ENCODE measurements around the gene ZBTB43.
A peak's percentile ranks its signal among the peaks of the same experiment; 100 is the strongest.

ZBTB43 gene

DNA sequence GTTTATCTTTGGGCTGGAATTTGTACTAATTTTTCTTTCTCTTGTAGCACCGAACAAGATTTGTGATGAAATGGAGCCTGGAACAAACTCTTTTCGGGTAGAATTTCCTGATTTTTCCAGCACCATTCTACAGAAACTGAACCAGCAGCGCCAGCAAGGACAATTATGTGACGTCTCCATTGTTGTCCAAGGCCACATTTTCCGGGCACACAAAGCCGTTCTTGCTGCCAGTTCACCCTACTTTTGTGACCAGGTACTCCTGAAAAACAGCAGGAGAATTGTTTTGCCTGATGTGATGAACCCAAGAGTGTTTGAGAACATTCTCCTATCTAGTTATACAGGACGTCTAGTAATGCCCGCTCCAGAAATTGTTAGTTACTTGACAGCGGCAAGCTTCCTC, 27.6 kb downstream of the ZBTB43 start:
- no peak for DNase-seq

DNA sequence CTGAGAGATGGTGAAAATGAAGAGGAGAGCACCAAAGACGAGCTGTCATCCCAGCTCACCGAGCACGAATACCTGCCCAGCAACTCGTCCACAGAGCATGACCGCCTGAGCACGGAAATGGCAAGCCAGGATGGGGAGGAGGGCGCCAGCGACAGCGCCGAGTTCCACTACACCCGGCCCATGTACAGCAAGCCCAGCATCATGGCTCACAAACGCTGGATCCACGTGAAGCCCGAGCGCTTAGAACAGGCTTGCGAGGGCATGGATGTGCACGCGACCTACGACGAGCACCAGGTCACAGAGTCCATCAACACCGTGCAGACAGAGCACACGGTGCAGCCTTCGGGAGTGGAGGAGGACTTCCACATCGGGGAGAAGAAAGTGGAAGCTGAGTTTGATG, 28.2 kb downstream of the ZBTB43 start:
- no peak for DNase-seq

DNA sequence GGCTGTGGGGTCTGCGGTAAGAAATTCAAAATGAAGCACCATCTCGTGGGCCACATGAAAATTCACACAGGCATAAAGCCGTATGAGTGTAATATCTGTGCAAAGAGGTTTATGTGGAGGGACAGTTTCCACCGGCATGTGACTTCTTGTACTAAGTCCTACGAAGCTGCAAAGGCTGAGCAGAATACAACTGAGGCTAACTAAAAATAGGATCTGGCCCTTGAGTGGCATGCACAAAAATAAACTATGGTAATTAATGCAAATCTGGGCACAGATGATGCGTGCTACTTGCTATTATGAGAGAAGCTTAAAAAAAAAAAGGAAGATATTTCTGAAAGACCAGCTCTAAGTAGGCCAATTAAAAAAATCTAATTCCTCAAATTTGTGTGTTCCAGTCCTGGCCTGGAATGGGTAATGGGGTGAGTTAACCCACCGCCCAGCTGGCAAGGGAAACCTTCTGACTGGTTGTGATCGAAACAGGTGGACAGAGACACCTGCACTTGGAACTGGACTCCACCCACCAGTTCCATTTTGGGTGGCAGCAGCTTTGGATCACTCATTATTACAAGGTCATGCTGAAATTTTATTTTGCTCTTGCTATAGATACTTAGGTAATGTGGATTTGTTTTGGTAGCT, 29.0 kb downstream of the ZBTB43 start:
- no peak for DNase-seq

DNA sequence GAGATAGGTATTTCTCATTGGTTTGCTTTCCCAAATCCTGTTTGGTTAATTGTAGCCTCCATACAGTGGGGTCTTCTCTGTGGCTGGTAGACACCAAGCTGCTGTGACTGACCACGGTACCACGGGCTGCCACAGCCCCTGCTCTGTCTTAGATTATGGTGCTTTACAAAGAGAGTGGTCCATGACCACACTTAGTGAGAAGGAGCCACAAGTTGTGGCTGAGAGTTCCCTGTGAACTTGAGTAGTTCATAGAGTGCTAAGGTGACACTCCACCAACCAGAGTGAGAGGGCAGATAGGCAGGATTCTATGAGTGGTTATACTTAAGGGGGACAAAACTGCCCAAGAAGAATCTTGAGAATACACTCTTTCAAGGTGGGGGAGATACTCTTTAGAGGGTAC, 29.8 kb downstream of the ZBTB43 start:
- no peak for DNase-seq

DNA sequence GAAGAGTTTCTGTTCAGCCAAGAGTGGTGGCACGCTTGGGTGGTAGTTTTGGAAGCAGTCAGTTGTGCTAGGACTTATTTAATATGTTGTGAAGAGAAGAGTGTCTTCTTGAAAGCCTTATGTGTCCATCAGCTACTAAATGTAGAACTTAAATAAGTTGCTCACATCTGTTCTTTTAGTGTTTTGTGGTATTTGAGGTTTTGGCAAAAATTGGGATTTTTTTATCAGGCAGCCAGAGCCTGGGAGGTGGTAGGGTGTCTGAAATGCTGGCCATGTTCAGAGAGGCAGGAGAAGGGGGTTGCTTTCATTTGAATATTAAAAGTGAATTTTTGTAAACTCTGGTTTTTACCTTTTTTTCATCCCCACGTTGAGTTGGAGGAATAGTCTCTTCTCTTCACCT, 31.4 kb downstream of the ZBTB43 start:
- no peak for DNase-seq

DNA sequence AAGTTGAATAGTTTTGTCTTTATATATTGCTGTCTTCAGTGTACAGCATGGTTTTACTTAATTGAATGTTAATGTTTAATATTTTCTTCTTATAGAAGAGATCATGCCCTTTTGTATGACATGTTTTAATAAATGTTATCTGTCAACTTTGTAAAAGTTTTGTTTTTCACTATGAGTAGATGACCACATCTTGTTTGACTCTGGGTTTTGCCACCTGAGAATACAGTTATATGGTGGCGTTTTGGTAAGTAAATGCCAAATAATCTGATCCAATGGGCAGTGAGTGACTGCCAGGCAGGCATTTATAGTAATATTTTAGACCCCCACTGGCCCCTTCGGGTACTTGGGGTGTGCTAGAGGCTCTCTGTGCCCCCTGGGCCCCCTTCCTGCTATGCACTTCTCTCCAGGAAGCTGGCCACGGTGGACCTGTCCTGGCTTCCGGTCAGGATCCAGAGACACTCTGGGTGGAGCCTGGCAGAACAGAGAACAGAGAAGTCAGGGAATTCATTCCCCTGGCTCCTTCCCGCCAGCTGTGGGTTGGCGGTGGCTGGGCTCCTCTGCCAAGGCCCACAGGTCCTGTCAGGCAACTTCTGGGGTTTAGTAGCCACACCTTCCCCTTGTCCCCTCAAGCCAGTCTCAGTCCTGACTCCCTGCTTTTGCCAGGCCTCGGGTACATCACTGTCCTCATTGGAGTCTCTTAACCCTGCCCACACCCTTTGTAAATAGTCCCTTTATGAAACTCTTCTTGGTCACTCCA, 33.4 kb downstream of the ZBTB43 start:
- DNase-seq = no peak

DNA sequence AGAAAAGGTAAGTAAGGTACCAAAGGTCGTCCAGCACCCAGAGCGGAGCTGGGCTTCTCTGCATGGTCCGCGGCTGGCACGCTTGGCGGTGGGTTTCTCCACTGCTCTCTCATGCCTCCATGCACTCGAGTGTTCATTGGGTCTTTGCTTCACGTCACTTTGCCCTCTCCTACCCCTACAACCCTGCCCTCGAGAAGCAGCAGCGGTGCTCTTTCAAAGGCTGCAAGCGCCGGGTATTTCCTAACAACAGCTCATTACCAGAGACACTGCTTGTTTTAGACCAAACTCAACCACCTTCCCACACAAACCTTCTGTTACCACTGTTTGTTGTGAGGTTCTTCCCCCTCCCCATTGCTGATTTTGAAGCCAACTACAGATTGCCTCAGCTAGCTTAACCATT, 34.1 kb downstream of the ZBTB43 start:
- no peak for DNase-seq

DNA sequence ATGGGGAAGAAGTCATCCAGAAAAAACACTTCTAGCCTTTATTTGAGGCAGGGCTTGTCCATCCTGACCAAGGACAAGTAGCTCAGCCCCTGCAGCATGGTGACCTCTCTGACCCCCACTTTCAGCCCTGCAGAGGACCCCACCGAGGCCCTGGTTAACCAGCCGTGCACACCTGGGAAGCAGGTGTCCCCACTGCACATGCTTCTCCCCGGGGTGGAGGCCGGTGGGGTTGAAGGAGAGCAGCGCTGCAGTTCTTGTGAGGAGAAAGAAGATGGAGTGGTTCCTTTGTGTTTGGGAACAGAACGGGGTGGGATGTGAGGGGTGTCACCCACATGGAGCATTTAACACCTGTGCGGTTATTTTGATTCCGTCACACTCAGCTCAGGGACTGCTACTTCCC, 34.5 kb downstream of the ZBTB43 start:
- no peak for DNase-seq

DNA sequence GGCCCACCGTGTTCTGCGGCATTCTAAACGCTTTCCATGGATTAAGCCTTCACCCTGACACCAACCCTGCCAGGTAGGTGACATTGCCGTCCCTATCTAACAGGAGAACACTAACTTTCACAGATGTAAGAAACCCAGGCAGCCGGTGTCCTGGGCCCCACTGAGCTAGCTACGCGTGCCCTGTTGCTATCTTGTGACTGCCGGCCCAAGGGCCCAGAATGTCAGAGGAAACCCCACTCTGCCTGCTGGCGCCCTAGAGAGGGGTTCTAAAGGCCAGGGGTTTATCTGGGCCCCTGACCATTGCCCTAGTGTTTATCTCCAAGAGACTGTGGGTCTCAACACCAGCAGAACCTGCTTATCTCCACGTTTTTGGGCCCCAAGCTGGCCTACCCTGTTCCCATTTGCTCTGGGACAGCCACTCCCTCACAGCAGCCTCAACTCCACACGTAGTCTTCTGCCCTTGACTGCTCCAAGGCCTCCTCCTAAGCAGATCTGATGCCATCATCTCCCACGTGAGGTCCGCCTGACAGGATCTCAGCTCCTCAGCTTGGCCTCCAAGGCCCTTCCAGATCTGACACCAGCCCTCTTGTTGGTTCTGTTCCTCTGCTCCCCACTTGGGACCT, 37.5 kb downstream of the ZBTB43 start:
- DNase-seq = no peak

DNA sequence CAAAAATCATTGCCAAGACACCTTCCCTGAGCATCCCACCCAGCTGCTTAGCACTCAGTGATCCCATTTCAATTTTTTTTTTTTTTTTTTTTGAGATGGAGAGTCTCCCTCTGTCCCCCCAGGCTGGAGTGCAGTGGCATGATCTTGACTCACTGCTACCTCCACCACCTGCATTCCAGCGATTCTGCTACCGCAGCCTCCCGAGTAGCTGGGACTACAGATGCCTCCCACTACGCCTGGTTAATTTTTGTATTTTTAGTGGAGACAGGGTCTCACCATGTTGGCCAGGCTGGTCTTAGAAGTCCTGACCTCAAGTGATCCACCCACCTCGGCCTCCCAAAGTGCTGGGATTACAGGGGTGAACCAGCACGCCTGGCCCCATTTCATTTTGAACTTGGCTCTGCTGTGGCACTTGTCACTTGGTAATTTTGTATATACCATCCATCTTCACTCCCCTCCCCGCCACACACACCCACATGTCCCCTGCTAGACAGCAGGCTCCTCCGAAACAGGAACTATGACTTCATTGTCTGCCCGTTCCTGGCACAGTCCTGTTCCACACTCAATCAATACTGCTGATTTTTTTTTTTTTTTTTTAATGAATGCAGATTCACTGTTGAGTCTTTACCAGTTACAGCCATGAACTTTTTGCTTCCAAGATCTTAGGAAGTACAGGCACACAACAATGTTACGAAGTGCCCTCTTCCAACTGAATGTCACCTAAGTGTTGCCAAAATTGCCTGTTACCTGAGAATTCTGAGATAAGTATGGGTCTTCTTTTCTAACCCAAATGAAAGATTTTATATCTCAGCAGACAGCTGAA, 38.3 kb downstream of the ZBTB43 start:
- no peak for DNase-seq

DNA sequence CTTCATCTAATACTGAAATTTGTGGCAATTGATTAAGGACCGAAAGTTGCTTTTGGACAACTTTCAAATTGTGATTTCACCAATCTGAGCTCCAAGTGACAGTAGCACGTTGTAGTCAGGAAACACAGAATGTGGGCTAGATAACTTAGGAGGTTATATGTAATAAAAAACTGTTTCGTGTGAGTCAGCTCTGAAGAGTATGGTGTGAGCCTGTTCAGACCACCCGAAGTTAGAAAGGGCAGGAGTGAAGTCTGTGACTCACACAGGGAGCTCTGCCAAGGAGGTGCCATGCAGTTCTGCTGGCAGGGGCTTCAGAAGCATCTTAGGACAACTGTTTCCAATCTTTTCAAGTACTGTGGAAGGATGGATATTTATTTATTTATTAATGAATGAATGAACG, 39.2 kb downstream of the ZBTB43 start:
- no peak for DNase-seq

DNA sequence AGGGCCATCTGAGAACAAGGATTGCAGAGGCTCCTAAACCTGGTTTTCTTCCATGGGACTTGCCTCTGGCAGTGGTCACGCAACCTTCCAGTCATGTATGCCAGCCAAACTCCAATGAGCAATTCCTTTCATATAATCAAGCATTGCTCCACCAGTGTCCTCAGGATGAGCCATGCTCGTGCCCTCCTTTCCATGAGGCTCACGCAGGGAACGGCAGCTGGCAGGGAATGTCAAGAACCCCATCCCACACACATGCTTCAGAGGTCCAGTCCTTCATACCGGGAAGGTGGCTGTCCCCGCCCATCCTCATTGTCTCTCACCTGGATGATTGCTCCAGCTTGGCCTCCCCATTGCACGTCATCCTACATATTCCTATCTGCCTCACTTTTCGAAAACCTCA, 42.2 kb downstream of the ZBTB43 start:
- no peak for DNase-seq

DNA sequence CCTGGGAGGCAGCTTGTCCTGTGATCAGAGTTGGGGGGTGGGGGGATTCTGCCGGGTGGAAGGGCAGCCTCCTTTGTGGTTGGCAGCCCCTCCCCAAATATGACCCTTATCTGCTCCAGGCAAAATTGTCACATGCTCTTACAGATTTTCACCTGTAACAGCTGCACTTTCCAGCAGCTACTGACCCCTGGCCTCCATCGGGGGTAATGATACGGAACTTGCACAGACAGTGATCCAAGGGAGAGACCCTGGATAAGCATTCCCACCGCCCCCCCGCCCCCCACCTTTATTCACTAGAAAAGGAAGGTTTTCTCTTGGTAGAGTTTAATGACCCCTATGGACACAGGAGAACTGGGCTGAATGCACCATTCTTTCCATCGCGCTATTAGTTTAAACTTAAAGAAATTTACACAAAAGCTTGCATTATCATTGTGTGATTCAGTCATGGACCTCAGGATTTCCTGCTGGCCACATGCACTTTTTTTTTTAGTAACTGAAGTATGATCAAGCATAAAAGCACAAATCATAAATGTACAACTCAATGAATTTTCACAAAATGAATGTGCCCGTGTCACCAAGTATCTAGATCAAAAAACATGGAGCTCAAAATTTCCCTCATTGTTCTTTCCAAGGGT, 44.9 kb downstream of the ZBTB43 start:
- DNase-seq = no peak

DNA sequence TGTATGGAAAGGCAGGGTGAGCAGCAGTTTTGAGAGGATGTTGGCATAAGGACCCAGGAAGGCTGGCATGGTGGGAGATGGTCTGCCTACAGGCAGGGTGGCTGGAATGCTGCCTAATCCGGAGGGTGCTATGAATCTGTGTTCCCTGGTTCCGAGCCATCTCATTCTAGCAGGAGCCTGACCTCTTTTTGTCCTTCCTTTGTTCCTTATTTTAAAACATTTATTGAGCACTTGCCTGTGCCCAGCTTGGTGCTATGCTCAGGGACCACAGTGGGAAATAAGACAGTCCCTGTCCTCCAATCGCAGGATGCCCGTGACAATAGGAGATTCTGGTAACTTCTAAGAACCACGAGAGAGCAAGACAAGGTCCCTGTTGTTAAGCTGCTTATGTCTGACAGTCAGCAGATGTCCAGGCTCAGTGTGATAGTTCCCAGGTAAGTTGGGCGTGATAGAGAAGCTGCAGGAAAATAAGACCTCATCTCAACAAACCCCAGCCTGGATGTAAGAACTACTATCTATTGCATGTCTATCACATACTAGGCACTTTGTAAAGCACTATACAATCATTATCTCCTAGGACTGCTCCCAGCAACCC, 46.5 kb downstream of the ZBTB43 start:
- DNase-seq = no peak

DNA sequence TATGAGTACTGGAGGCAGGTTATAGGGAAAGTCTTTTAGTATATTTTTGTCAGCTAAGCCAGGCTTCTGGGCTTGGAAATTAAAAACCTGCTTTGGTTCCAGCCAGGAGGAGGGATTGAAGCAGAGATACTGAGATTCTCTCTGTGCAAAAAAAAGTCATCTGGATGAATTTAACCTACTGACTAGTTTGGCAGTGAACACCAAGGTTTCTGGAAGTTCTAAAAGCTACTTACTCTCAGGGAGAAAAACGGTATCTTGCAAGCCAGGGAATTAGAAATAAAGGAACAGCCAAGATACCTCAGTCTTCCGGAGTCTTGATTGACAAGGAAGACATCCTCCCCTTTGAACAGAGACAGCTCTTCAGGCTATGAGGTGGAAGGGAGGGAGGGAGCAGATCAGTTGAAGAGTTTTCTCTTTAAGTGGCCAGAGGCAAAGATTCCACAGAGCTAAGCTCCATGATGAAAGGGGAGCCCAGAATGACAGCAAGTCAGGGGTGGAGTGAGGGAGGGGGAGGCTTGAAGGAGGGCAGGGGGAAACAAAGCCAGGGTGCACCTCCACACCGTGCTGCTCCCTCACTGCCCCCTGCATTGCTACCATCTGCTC, 47.3 kb downstream of the ZBTB43 start:
- no peak for DNase-seq

DNA sequence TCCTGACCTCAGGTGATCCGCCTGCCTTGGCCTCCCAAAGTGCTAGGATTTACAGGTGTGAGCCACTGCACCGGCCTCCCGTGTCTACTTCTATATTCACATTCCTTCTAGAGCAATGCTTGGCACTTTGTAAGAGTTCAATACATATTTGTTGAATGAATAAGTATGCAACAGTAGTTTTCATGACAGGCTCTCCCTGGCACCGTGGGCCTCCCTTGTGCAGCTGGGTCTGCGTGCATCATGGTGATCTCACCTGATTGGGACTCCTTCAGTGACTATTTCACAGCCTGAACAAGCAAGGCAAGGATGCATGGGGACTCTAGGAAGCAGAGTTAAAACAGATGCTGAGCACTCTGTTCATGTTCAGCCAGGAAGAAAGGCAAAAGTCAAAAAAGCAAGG, 48.8 kb downstream of the ZBTB43 start:
- DNase-seq = no peak

DNA sequence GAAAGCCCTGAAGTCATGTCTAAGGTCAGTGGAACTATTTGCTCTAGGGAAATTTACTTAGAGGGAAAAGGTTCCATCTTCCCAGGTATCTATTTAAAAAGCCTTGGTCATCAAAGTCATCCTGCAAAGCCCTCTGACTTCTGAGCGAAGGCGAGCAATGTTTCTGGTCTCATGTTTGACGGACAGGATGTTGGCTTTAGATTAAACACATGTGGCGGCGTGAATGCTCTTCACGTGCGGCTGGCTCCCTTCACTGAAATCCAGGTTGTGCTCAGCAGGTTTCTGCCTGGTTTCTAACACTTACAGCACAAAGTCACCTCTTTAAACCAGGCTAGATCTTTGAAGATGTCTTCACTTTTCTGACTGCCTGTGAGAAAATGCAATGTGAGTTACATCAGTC, 49.9 kb downstream of the ZBTB43 start:
- no peak for DNase-seq

DNA sequence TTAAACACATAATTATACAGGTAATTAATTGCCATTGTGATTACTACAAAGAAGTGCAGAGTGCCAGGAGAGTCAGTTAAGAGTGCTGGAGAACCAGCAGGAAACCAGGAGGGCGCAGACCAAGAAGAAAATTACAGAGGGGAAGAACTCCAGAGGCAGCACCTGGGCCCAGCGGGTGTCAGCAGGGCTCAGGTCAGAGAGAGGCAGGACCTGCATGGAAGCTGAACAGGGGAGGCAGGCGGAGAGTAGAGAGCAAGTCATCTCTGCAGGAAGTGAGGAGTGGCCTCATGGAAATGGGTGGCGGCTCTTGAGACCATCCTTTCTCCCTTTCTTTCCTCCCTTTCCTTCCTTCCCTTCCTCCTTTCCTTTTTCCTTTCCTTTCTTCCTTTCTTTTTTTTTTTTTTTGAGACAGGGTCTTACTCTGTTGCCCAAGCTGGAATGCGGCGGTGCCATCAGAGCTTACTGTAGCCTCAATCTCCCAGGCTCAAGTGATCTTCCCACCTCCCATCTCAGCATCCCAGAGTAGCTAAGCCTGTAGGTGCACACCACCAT, 51.6 kb downstream of the ZBTB43 start:
- no peak for DNase-seq

DNA sequence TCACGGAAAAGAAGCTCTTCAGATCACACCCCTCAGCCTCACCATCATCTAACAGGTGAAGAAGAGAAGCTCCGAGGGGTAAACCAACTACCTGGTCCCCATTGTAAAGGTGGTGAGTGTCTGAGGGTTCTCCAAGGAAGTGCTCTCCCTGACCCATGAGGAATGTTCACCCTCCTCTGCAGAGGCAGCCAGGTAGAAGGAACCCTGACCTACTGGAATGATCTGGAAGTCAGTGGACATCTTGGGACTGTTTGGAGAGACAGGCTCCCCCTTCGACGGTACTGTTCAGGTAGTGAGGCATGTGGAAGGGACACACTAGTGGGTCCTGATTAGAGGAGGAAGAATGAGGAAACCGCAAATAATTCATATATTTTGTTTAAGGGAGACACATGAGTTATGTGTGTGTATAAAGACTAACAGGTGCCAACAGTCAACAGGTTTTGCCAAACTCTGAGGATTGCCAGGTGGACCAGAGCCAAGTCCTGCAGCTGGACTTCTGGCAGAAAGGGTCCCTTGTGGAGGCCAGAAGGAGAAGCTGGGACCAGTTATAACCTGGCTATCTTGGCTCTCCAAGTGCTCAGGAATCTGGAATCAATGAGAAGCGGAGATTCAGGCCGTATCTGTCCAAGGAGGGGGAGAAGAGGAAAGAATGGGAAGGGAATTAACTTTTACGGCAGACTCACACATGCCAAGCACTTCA, 52.6 kb downstream of the ZBTB43 start:
- DNase-seq = no peak

DNA sequence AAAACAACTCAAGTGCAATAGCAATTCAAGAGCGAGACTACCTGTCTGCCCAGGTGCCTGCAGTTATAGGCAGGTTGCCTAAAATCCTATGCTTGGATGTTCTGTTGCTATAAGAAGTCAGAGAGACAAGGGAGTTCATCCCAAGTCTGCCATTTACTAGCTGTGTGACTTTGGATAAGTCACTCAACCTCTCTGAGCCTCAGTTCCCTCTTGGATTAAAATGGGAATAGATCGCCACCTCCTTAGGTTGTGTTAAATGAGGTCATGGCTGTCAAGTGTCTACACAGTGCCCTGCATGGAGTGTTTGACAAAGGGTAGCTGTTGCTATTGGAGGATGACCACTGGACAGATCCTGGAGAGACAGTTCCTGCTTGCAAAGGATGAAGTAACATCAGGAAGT, 54.3 kb downstream of the ZBTB43 start:
- no peak for DNase-seq

DNA sequence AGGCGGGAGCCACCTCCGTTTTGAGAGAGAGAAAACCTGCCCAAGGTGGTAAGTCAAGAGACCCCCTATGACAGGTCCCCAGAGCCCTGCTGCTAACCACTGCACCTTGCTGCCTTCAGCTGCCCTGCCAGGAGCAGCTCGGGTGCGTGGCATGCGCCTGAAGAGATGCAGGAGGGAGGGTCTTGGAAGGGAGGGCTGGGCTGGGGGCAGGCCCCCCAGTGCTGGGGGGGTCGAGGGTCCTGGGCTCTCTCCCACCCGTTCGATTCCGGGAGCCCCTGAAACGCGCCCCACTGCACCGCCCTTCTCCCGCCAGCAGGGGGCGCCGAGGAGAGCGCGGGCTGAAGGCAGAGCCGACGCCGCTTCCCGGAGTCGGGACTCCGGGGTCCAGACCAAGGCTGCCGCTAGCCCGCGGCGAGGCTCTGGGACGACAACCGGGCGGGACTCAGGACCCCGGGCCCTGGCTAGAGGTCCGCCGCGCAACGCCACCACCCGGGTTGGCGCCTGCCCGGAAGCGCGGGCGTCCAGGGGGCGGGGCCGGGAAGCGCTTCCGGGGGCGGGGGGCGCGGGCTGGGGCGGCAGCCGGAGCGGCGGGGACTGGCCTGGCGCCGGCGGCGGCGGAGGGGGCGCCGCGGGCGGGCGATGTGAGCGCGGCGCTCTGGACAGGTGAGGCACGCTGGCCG, 55.4 kb downstream of the ZBTB43 start, which contains the start of gene ZBTB34:
Gene ZBTB34, plus strand, starts transcription at position 563 of the 680 bp plus-strand sequence. CDS start 18,761 bp downstream, outside the sequence.
- DNase-seq = peak in 1 of 2 experiments; percentile 3
